HCT116 (cell line): ENCODE data around the gene GRAMD4.

ENCODE experiments used
- EZH2 ChIP-seq: fragments of 200-600 bp; sonication (generic); IDR thresholded peaks from 2 replicates; pipeline ENCODE4 v1.6.1; 2017; ENCODE audit warnings: antibody characterized with exemption, mixed run types
- POLR2AphosphoS5 ChIP-seq: IDR thresholded peaks from 2 replicates; pipeline ENCODE4 v1.6.1; 2011; ENCODE audit warnings: mild to moderate bottlenecking, low read depth, low read length, moderate library complexity
- RAD21 ChIP-seq: IDR thresholded peaks from 2 replicates; pipeline ENCODE4 v1.6.1; 2012; ENCODE audit warnings: low read depth, mild to moderate bottlenecking
- REST ChIP-seq: IDR thresholded peaks from 2 replicates; pipeline ENCODE4 v1.6.1; 2012; ENCODE audit warnings: low read depth

- TF ChIP-seq RAD21, result no peak
- no peak for TF ChIP-seq REST
- no peak for TF ChIP-seq EZH2
- no peak for TF ChIP-seq POLR2AphosphoS5
Observed at GRCh38 chr22:46578824-46579561, 41.2 kb upstream of the GRAMD4 start.
